Transverse colon (tissue), 4 donors: ENCODE measurements around the gene STK17A. TPM values are rescaled to one million over a fixed set of nuclear protein-coding genes. Genes with fewer than 3 reads are reported as not detected.

ENCODE experiments used
- DNase-seq: peaks from one replicate; pipeline ENCODE4 v3.0.0-alpha.2; 2019
- H3K27ac ChIP-seq, 4 donors: fragments of 200-600 bp; sonication (generic); 2 replicates each; pipeline ENCODE4 v1.5.1; 2016 to 2018; ENCODE audit warnings: inconsistent platforms in 4 of 4
- H3K27me3 ChIP-seq: fragments of 200-600 bp; sonication (generic); 2 replicates; pipeline ENCODE4 v1.5.1; 2017; ENCODE audit warnings: inconsistent platforms
- H3K36me3 ChIP-seq, 4 donors: fragments of 200-600 bp; sonication (generic); 2 replicates each; pipeline ENCODE4 v1.5.1; 2017 to 2019; ENCODE audit warnings: inconsistent platforms in 4 of 4
- H3K4me1 ChIP-seq, 4 donors: fragments of 200-600 bp; sonication (generic); 2 replicates each; pipeline ENCODE4 v1.5.1; 2017 to 2020; ENCODE audit warnings: inconsistent platforms in 4 of 4
- H3K4me3 ChIP-seq, 4 donors: fragments of 200-600 bp; sonication (generic); 1 replicate in 1 of 4; 2 replicates in 3 of 4; pipeline versions ENCODE4 v1.5.1 to v1.6.1; 2017 to 2019; ENCODE audit warnings: inconsistent platforms in 4 of 4
- H3K9me3 ChIP-seq, 2 donors: fragments of 200-600 bp; sonication (generic); 2 replicates each; pipeline ENCODE4 v1.5.1; 2017 to 2019; ENCODE audit warnings: inconsistent platforms in 2 of 2
- EP300 ChIP-seq: sonication (generic); formaldehyde crosslinking; IDR thresholded peaks from one replicate; pipeline ENCODE4 v1.6.1; 2017; ENCODE audit warnings: antibody characterized with exemption, low read depth
- POLR2A ChIP-seq: fragments of 450-650 bp; IDR thresholded peaks from one replicate; pipeline ENCODE4 v1.6.1; 2016; ENCODE audit warnings: antibody characterized with exemption, mild to moderate bottlenecking, moderate library complexity
- POLR2AphosphoS5 ChIP-seq, 3 donors: sonication (generic); formaldehyde crosslinking; IDR thresholded peaks; one replicate each; pipeline ENCODE4 v1.6.1; 2016; ENCODE audit warnings: antibody characterized with exemption in 3 of 3
- WGBS, 2 donors: methylation state at CpG; one replicate each; pipeline ENCODE4 v1.1.5; 2018; ENCODE audit warnings: low coverage in 1 of 2; 5-methylcytosine and 5-hydroxymethylcytosine counted together
- in situ Hi-C, 4 donors: fragments of 200-750 bp; cut with MboI; loops; one replicate each; pipeline versions ENCODE4 v1.15.0 to v1.15.1; 2017; ENCODE audit warnings: low sequenced_read_pairs in 3 of 4, low pct_ligation_motif_present in 1 of 4, low pct_unique_long_range_greater_than_20kb in 1 of 4
- intact Hi-C: fragments of 100-400 bp; cut with DNase I; formaldehyde crosslinking; loops from one replicate; pipeline ENCODE4 v1.15.1; 2023; ENCODE audit warnings: low total_unique reads
- total RNA-seq, 4 donors: library from RNA; depleted of rRNA; stranded (reverse); fragments of >200 nt; gene quantifications; one replicate each; pipeline ENCODE4 v1.1.0, GENCODE V29; 2016
- TF ChIP-seq, protein P1 (sequence below), 5 experiments: fragments of 200-600 bp in 3 of 5; fragments of 450-650 bp in 2 of 5; sonication (generic) in 3 of 5; IDR thresholded peaks; 1 replicate in 2 of 5; 2 replicates in 3 of 5; pipeline ENCODE4 v1.5.1; 2016 to 2017; ENCODE audit warnings: antibody characterized with exemption in 5 of 5, inconsistent platforms in 3 of 5, mild to moderate bottlenecking in 2 of 5, moderate library complexity in 1 of 5

STK17A gene
- total RNA-seq, 4 donors from 2014 or later, result 6.0 to 35.7 (median 26.4) TPM

DNA sequence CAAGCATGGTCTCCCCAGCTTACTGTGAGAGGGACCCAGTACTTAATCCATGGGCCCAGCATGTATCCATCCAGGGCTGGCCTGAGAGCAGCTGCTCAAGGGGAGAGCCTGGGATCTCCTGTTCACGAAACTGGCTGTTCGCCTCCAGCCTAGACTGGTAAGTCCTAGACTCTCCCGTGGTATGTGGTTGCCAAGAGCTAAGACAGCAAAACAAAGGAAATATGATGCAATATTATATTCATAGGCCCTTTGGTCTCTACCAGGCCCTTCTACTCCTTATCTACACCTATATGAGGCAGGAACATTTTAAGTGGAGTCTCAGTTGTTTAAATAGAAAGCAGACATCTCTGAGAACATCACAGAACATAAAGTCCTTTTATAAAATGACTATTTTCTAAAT, 28.9 kb upstream of the STK17A start:
- intact Hi-C loops (no loop called here), in situ Hi-C loops (loop anchor here in 1 of 4 donors (25.0 kb wide), 1 partner anchor 283 kb away; no protein-coding TSS in a partner anchor)

DNA sequence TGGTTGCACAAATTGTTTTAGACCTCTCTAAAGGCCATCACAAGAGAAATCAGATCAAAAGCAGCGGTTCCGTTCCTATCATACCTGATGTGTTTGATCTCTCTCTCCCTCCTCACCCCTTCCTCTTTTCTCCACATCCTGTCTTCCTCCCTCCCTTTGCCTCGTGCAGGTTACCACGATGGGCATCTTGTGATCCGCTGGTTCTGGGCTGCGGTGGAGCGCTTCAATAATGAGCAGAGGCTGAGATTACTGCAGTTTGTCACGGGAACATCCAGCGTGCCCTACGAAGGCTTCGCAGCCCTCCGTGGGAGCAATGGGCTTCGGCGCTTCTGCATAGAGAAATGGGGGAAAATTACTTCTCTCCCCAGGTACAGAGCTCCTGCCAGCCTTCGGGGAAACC, 28.5 kb upstream of the STK17A start:
- no peaks in the 10 kb centered on the region for H3K9me3 ChIP-seq
- H3K4me3 ChIP-seq, result no peak overlapping the region
- no peak for DNase-seq
- in situ Hi-C loops, result loop anchor here in 1 of 4 donors (25.0 kb wide), 1 partner anchor 283 kb away; no protein-coding TSS in a partner anchor
- WGBS, 2 donors, result 76 to 90% methylated on average over 2 to 15 of the region's 15 CpGs
- H3K36me3 ChIP-seq, result no peaks in the 10 kb centered on the region
- TF ChIP-seq EP300 (no peak), POLR2AphosphoS5 (IDR thresholded peaks at IDR 0.05) (no peak), POLR2A (no peak)
- TF ChIP-seq, protein P1, sequence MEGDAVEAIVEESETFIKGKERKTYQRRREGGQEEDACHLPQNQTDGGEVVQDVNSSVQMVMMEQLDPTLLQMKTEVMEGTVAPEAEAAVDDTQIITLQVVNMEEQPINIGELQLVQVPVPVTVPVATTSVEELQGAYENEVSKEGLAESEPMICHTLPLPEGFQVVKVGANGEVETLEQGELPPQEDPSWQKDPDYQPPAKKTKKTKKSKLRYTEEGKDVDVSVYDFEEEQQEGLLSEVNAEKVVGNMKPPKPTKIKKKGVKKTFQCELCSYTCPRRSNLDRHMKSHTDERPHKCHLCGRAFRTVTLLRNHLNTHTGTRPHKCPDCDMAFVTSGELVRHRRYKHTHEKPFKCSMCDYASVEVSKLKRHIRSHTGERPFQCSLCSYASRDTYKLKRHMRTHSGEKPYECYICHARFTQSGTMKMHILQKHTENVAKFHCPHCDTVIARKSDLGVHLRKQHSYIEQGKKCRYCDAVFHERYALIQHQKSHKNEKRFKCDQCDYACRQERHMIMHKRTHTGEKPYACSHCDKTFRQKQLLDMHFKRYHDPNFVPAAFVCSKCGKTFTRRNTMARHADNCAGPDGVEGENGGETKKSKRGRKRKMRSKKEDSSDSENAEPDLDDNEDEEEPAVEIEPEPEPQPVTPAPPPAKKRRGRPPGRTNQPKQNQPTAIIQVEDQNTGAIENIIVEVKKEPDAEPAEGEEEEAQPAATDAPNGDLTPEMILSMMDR (IDR thresholded peaks at IDR 0.05), result no peak
- H3K4me1 ChIP-seq, result no peaks in the 10 kb centered on the region
- intact Hi-C loops, result no loop called here
- H3K27ac ChIP-seq, result no peak overlapping the region
- H3K27me3 ChIP-seq, result peaks cover 3% of the 10 kb centered on the region

More for the DNA sequence above, 28.9 kb upstream of the STK17A start:
- Histone ChIP-seq H3K4me3 (no peak overlapping the region), H3K36me3 (no peaks in the 10 kb centered on the region), H3K4me1 (no peaks in the 10 kb centered on the region), H3K27me3 (peaks cover 3% of the 10 kb centered on the region), H3K9me3 (no peaks in the 10 kb centered on the region), H3K27ac (no peak overlapping the region)
- TF ChIP-seq POLR2A (no peak), POLR2AphosphoS5 (IDR thresholded peaks at IDR 0.05) (no peak), EP300 (no peak)
- TF ChIP-seq, protein P1 (IDR thresholded peaks at IDR 0.05), result no peak
- DNase-seq, result no peak
- 59% methylated on average over 3 of the region's 3 CpGs; no CpG with 5 or more reads in 1 of the 2 donors for whole genome bisulfite sequencing, 2 donors

DNA sequence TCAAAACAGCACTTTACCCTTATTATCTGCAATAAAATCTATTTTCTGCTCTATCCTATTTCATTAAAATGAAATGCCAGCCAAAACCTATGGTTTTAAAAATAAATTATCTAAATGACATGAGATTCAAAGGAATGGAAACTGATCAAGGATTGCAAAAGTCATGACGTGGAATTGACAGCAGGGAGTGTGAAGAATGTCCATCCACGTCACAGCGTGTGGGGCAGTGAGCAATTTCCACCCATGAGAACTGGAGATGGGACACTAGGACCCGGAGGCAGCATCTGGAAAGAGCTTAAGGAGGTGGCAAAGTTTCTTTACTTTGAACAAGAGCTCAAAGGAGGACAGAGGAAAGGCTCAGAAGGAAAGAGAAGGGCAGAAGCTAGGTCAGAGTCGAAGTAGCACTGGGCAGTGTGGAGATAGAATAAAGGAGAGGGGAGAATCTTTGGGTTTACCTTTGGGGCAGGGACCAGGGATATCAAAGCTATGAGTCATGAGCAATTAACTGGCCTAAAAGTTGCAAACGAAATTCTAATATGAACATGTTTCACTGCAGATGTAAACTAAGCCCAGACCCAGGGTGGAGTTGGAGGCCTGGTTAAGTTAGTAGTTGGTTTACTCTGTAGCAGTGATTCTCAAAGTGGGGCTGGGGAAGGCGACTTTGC, 24.9 kb upstream of the STK17A start:
- no peak for DNase-seq
- TF ChIP-seq, protein P1 (IDR thresholded peaks at IDR 0.05), result no peak
- TF ChIP-seq POLR2AphosphoS5 (IDR thresholded peaks at IDR 0.05) (no peak), EP300 (no peak), POLR2A (no peak)
- Histone ChIP-seq H3K27me3 (peaks cover 3% of the 10 kb centered on the region), H3K4me1 (no peaks in the 10 kb centered on the region), H3K9me3 (no peaks in the 10 kb centered on the region), H3K4me3 (no peak overlapping the region), H3K27ac (no peak overlapping the region), H3K36me3 (no peaks in the 10 kb centered on the region)
- in situ Hi-C loops, result loop anchor here in 1 of 4 donors (25.0 kb wide), 1 partner anchor 279 kb away; no protein-coding TSS in a partner anchor
- WGBS, 2 donors, result 74 to 79% methylated on average over 6 to 7 of the region's 7 CpGs
- intact Hi-C loops, result no loop called here

DNA sequence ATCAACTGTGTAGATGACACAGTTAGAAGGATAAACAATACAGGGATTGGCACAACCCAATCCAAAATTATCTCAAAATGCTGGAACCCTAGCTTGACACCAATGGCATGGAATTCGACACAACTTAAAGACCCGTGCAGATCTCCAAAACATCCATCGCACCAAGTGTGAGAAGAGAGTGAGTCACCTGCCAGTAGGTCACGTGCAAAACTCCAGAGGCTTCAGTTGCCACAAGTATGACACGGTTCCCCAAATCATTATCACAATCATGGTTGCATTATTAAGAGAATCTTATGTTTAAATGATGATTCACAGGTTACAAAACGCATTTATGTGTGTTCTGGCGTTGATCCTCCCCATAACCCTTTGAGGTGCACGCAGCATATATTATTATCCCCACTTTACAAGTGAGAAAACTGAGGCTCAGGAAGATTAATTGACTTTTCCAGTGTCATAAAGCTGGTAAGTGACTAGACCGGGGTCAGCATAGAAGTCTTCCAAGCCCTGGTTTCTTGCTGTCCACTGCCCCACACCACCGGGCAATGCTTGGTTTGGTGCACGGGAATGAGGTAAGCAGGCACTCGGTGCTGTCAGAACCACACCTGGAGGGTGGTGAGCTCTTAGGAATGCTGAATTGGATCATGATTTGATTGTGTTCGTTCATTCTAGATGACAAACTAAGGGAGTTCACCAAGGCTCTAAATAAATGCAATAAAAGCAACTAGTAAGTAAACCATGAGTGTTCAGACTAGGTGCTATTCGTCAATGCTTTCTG, 23.6 kb upstream of the STK17A start:
- H3K27me3 ChIP-seq, result peaks cover 7% of the 10 kb centered on the region
- no peak for DNase-seq
- no peaks in the 10 kb centered on the region for H3K9me3 ChIP-seq
- 45 to 87% methylated on average over 2 to 14 of the region's 14 CpGs for WGBS, 2 donors
- no peak overlapping the region for H3K27ac ChIP-seq
- no peaks in the 10 kb centered on the region for H3K36me3 ChIP-seq
- no peak overlapping the region for H3K4me3 ChIP-seq
- in situ Hi-C loops, result loop anchor here in 1 of 4 donors (25.0 kb wide), 1 partner anchor 278 kb away; no protein-coding TSS in a partner anchor
- TF ChIP-seq, protein P1 (IDR thresholded peaks at IDR 0.05), result no peak
- TF ChIP-seq EP300 (no peak), POLR2A (no peak), POLR2AphosphoS5 (IDR thresholded peaks at IDR 0.05) (no peak)
- intact Hi-C loops, result no loop called here
- no peaks in the 10 kb centered on the region for H3K4me1 ChIP-seq
